ENCODE measurements around the gene ENOX1. TPM values are rescaled to one million over a fixed set of nuclear protein-coding genes. Genes with fewer than 3 reads are reported as not detected.

ENOX1 gene
- total and polyA plus RNA-seq, 2 of the 8 experiments (the other 6 are each of a cell fraction or from before 2014, with no cell fraction given), result 0.23 to 0.37 TPM

DNA sequence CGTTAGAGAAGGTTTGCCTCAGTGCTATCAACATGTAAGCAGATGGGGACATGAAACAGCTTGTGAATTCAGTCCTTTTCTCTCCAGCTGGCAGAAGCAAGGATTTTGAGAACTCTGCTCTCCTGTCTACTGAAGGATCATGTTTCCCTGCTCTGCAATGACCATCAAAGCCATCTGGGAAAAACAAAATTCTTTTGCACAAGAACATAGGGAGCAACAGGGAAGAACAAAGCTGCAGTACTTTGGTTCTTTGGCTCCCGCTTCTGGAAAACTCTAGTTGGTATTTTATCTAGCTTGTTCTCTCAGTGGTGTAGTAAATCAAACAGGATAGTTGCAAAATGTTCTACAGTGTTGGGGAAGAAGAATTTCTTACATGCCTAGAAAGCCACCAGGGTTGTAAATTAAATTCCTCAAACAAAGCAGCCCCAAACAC, 270.4 kb downstream of the ENOX1 start:
- Histone ChIP-seq H3K36me3 (ENCODE audit: control insufficient read depth in 2 of 4, insufficient read depth in 4 of 4, low read length in 3 of 4) (no peaks in the 10 kb centered on the region), H2AFZ (ENCODE audit: low read length) (no peak overlapping the region), H2AK5ac (ENCODE audit: low read depth, low read length) (no peak overlapping the region), H3K4ac (replicated peaks; ENCODE audit: insufficient read length, low read depth, low read length) (no peak overlapping the region), H3K56ac (replicated peaks; ENCODE audit: insufficient read length, low read depth, low read length) (no peak overlapping the region), H4K5ac (ENCODE audit: insufficient read length, low read depth, low read length) (no peak overlapping the region), H3K79me1 (ENCODE audit: low read depth, low read length) (no peaks in the 10 kb centered on the region), H2BK12ac (ENCODE audit: low read depth, low read length) (no peak overlapping the region), H3K79me2 (ENCODE audit: control insufficient read depth in 1 of 2, insufficient read depth in 2 of 2, low read length in 2 of 2) (no peaks in the 10 kb centered on the region), H3K4me1 (replicated peaks in 1 of 4; ENCODE audit: control insufficient read depth in 3 of 4, insufficient read depth in 4 of 4, low read length in 3 of 4) (0 out of 7 replicates have a peak, but pooled peaks cover 0 to 2% (median 0%) of the 10 kb centered on the region in 4 experiments), H4K20me1 (replicated peaks in 1 of 2; ENCODE audit: control insufficient read depth in 1 of 2, insufficient read depth in 2 of 2, low read length in 2 of 2) (no peaks in the 10 kb centered on the region), H2BK5ac (ENCODE audit: low read depth, low read length) (no peak overlapping the region), H3K23me2 (ENCODE audit: low read depth, low read length) (no peaks in the 10 kb centered on the region), H3K9me3 (ENCODE audit: insufficient read depth in 2 of 2, low read depth in 1 of 2, low read length in 1 of 2) (no peaks in the 10 kb centered on the region), H2BK15ac (ENCODE audit: low read length) (no peak overlapping the region), H3K18ac (ENCODE audit: extremely low read depth, low read length) (no peak overlapping the region), H3K14ac (ENCODE audit: insufficient read length) (peak overlapping the region; percentile 33), H2BK20ac (ENCODE audit: low read length) (no peak overlapping the region), H3K27ac (ENCODE audit: low read depth, low read length) (no peak overlapping the region), H3K4me2 (ENCODE audit: insufficient read depth in 1 of 2, low read depth in 2 of 2, low read length in 2 of 2) (no peak overlapping the region), H3K23ac (ENCODE audit: insufficient read length) (no peak overlapping the region), H4K91ac (replicated peaks; ENCODE audit: insufficient read length, low read length) (no peak overlapping the region), H2BK120ac (replicated peaks; ENCODE audit: low read depth, low read length) (no peak overlapping the region), H4K8ac (ENCODE audit: extremely low read depth, insufficient read depth, low read length) (no peak overlapping the region), H3K27me3 (replicated peaks in 1 of 4; ENCODE audit: control insufficient read depth in 3 of 4, extremely low read depth in 1 of 4, insufficient read depth in 3 of 4, low read length in 3 of 4) (no peaks in the 10 kb centered on the region), H3K4me3 (ENCODE audit: extremely low read depth in 1 of 4, insufficient read depth in 2 of 4, low read depth in 3 of 4, low read length in 4 of 4) (no peak overlapping the region), H3K9ac (replicated peaks in 1 of 4; ENCODE audit: extremely low read depth in 1 of 4, low read depth in 3 of 4, low read length in 3 of 4) (no peak overlapping the region)
- WGBS, 2 experiments (ENCODE audit: extremely low coverage in 1 of 2, insufficient coverage in 1 of 2, insufficient read length in 1 of 2, insufficient replicate concordance in 2 of 2, low coverage in 1 of 2, low lambda C conversion rate in 2 of 2, missing lambda C conversion rate in 1 of 2), result 84% methylated on average over 2 of the region's 2 CpGs; no CpG with 5 or more reads in 1 of the 2 experiments
- FAIRE-seq, result no peak
- no peak for DNase-seq (ENCODE audit: low read depth in 1 of 2, low spot score in 2 of 2)
- ChIA-PET POLR2A (ENCODE audit: partially characterized antibody) (no interaction called here), CTCF (ENCODE audit: partially characterized antibody) (interaction anchor here (0.6 to 1.0 kb wide), 2 partner anchors 202 to 221 kb away, joined by 3 to 4 read pairs; no protein-coding TSS in a partner anchor)

Measured in H1 (cell line).